ENCODE data around the gene SLC35F6. TPM values are rescaled to one million over a fixed set of nuclear protein-coding genes. Genes with fewer than 3 reads are reported as not detected.

SLC35F6 gene
- total RNA-seq, 1 donor, result 83.6 TPM

DNA sequence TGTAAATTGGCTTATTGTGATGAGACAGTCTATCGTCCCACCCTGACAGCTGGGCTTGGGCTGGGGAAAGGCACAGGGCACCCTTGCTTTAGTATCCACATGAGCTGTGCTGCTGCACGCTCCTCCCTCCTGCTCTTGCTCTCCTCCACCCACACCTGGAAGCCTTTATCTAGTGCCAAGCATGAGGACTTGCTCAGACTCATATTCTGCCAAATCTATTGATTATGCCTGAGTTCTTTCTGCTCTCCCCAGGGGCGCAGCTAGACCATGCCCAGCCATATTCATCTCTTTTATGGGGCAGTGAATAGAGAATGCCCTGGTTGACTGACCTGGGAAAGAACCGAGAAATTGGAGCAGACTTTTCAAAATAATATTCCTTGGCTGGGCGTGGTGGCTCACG is 54.9 kb downstream of the SLC35F6 start:
- Histone ChIP-seq H2AFZ (ENCODE audit: low read length) (no peak overlapping the region), H3K79me2 (ENCODE audit: insufficient read depth, low read length) (no peaks in the 10 kb centered on the region), H3K4me2 (ENCODE audit: insufficient read depth, low read length) (no peak overlapping the region), H3K9me3 (ENCODE audit: low read depth, low read length) (no peaks in the 10 kb centered on the region), H3K4me3 (ENCODE audit: insufficient read depth, low read length) (no peak overlapping the region), H3K4me1 (ENCODE audit: insufficient read depth, low read length) (no peaks in the 10 kb centered on the region), H3K27ac (ENCODE audit: low read depth, low read length) (no peak overlapping the region), H3K27me3 (ENCODE audit: insufficient read depth, low read length) (peaks cover 18% of the 10 kb centered on the region), H4K20me1 (ENCODE audit: insufficient read depth, low read length) (no peaks in the 10 kb centered on the region), H3K36me3 (ENCODE audit: insufficient read depth, low read length) (no peaks in the 10 kb centered on the region)
- DNase-seq (ENCODE audit: insufficient read length, low spot score, missing footprints), result no peak
- TF ChIP-seq, protein P1, sequence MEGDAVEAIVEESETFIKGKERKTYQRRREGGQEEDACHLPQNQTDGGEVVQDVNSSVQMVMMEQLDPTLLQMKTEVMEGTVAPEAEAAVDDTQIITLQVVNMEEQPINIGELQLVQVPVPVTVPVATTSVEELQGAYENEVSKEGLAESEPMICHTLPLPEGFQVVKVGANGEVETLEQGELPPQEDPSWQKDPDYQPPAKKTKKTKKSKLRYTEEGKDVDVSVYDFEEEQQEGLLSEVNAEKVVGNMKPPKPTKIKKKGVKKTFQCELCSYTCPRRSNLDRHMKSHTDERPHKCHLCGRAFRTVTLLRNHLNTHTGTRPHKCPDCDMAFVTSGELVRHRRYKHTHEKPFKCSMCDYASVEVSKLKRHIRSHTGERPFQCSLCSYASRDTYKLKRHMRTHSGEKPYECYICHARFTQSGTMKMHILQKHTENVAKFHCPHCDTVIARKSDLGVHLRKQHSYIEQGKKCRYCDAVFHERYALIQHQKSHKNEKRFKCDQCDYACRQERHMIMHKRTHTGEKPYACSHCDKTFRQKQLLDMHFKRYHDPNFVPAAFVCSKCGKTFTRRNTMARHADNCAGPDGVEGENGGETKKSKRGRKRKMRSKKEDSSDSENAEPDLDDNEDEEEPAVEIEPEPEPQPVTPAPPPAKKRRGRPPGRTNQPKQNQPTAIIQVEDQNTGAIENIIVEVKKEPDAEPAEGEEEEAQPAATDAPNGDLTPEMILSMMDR (IDR thresholded peaks at IDR 0.05; ENCODE audit: extremely low read depth, low read depth, low read length), result no peak

DNA sequence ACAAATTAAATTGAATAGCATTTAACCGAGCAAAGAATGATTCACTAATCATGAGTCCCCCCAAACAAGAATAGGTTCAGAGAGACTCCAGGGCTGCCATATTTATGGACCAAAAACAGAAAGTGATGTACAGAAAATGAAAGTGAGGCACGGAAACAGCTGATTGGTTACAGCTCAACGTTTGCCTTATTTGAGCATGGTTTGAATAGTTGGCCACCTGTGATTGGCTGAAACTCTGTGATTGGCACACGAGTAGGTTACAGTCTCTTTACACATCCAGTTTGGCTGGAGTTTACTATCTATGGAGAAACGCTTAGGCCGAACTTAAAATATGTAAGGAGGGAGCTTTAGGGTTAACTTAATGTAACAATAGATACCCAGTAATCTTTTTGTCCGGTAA is 56.8 kb downstream of the SLC35F6 start:
- no peaks in the 10 kb centered on the region for H3K36me3 ChIP-seq (ENCODE audit: insufficient read depth, low read length)
- H3K27ac ChIP-seq (ENCODE audit: low read depth, low read length), result no peak overlapping the region
- H3K79me2 ChIP-seq (ENCODE audit: insufficient read depth, low read length), result no peaks in the 10 kb centered on the region
- no peak for DNase-seq (ENCODE audit: insufficient read length, low spot score, missing footprints)
- TF ChIP-seq, protein P1 (IDR thresholded peaks at IDR 0.05; ENCODE audit: extremely low read depth, low read depth, low read length), result no peak
- H4K20me1 ChIP-seq (ENCODE audit: insufficient read depth, low read length), result no peaks in the 10 kb centered on the region
- H3K27me3 ChIP-seq (ENCODE audit: insufficient read depth, low read length), result peaks cover 18% of the 10 kb centered on the region
- H3K9me3 ChIP-seq (ENCODE audit: low read depth, low read length), result no peaks in the 10 kb centered on the region
- H3K4me1 ChIP-seq (ENCODE audit: insufficient read depth, low read length), result no peaks in the 10 kb centered on the region
- H3K4me2 ChIP-seq (ENCODE audit: insufficient read depth, low read length), result no peak overlapping the region
- H2AFZ ChIP-seq (ENCODE audit: low read length), result no peak overlapping the region
- no peak overlapping the region for H3K4me3 ChIP-seq (ENCODE audit: insufficient read depth, low read length)

DNA sequence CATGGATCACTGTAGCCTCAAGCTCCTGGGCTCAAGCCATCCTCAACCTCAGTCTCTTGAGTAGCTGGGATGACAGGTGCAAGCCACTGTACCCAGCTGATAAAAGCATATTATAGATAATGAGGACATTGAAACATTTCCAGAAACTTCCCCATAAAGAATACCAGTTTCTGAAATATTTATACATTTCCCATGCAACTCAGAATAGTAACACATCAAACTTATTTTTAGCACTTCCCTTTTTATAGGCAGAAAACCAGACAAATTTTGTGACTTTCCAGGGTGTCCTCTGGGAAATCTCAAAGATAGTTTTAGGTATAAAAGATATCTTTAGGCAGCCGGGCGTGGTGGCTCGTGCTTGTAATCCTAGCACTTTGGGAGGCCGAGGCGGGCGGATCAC is 58.8 kb downstream of the SLC35F6 start:
- Histone ChIP-seq H3K27me3 (ENCODE audit: insufficient read depth, low read length) (peaks cover 16% of the 10 kb centered on the region), H4K20me1 (ENCODE audit: insufficient read depth, low read length) (no peaks in the 10 kb centered on the region), H3K4me1 (ENCODE audit: insufficient read depth, low read length) (no peaks in the 10 kb centered on the region), H3K36me3 (ENCODE audit: insufficient read depth, low read length) (no peaks in the 10 kb centered on the region), H2AFZ (ENCODE audit: low read length) (no peak overlapping the region), H3K9me3 (ENCODE audit: low read depth, low read length) (no peaks in the 10 kb centered on the region), H3K4me2 (ENCODE audit: insufficient read depth, low read length) (no peak overlapping the region), H3K27ac (ENCODE audit: low read depth, low read length) (no peak overlapping the region), H3K4me3 (ENCODE audit: insufficient read depth, low read length) (no peak overlapping the region), H3K79me2 (ENCODE audit: insufficient read depth, low read length) (no peaks in the 10 kb centered on the region)
- DNase-seq (ENCODE audit: insufficient read length, low spot score, missing footprints), result no peak
- TF ChIP-seq, protein P1 (IDR thresholded peaks at IDR 0.05; ENCODE audit: extremely low read depth, low read depth, low read length), result no peak

Other genes with a start within 250 kb of the SLC35F6 start
- gene CIB4, start 122.9 kb upstream of the SLC35F6 start, total RNA-seq, result not detected in 2 replicates
- gene KCNK3, start 71.6 kb upstream of the SLC35F6 start, total RNA-seq, result not detected in 2 replicates
- gene CENPA, start 21.8 kb downstream of the SLC35F6 start, total RNA-seq, result 2.2 and 2.9 TPM in 2 replicates
- not detected in 2 replicates for gene DPYSL5, start 83.8 kb downstream of the SLC35F6 start, total RNA-seq
- 6.5 TPM in 2 replicates for gene MAPRE3, start 206.4 kb downstream of the SLC35F6 start, total RNA-seq